Raji (cell line): ENCODE results near the gene ERBB2.

ENCODE experiments used
- POLR2A ChIP-seq: IDR thresholded peaks from 2 replicates; pipeline ENCODE4 v1.6.1; 2011; ENCODE audit warnings: low read depth, low read length, control low read depth; ENCODE audit not compliant: insufficient read depth

ERBB2 gene

DNA sequence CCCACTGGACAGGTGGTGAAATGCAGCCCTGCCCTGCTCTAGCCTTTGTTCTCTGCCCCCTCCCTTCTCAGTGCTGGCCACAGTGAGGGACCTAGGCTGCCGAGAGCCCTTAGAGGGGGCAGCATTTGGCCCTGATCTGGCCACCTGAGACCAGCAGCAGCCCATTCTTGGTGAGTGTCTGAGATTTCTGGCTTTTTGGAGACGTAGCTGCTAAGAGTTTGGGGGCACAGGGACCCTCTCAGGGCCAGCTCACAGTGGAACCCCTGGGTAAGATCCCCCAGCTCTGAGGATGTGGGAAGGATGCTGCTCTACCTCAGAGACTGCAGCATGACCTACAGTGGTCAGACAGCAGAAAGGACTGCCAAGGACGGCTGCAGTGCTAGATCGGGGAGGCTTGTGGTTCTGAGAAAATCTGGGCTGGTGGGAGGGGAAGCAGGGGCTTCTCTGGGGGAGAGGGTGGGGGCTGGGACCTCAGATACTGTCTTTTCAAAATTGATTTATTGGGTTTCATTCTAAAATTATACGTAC lies 51.2 kb downstream of the ERBB2 start:
- TF ChIP-seq POLR2A: no peak

DNA sequence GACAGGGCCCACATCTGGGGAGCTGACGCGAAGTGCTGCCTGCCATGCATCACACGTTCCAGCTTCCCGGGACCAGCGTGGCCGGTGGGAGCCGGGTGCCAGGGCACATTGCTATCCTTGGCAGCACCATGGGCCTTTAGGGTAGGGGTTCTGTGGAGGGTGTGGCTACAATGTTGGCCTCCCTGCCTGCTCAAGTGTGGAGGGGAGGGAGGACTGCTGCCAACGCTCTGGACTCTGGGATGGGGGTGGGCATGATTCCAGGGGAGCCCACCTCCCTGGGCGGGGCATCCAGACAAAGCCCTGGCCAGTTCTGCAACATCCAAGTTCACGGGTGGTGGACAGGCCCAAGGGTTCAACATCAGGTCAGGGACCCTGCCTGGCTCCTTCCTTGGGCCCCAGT lies 51.8 kb downstream of the ERBB2 start:
- TF ChIP-seq POLR2A: no peak

DNA sequence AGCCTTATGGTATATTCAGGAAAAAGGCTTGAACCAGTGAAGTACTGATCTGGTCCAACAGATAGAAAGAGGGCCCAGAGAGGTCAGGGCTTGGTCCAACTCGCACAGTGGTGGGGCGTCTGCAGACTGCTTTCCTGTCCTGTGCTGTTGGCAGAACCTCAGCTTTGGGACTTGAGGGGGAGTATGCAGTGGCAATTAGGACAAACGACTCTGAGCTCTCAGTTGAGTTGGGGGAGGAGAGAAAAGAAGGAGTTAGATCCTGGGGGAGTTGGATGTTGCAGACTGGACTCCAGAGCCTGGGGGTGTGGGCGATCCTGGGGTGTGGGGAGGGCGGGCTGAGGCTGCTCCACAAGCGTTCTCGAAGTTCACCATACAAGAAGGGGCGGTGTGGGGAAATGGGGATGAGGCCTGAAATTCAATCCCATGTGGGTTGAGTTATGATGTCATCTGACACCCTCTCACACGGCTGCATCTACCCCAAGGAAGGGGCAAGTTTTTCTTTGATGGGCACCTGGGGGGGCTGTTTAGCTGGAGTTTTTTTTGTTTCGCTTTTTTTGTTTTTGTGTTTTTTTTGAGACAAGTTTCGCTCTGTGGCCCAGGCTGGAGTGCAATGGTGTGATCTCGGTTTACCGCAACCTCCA lies 52.5 kb downstream of the ERBB2 start:
- TF ChIP-seq POLR2A: no peak

DNA sequence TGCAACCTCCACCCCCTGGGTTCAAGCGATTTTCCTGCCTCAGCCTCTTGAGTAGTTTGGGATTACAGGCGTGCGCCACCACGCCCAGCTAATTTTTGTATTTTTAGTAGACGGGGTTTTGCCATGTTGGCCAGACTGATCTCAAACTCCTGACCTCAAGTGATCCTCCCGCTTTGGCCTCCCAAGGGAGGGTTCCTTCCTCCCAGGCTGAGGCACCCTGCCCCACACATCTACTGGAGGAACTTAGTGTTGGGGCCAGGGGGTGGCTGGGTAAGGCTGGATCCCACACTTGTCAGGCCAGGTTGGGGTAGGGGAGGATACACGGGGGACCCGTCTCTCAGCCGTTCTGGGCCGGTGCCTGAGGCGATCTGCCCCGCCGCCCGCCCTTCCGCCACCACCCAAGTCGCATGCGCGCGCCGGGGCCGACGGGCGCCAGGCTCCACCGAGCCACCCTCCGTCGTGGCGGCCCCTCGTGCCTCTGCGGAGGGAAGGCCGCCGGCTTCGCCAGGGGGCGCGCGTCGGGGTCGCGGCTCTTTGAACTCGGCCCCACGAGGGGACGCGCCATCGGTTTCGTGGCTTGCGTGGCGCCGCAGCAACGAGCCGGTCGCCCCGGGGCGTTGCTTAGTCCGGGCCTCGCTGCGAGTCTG lies 53.8 kb downstream of the ERBB2 start:
- 0 out of 2 replicates have a peak, but pooled peaks have one; percentile 24 for TF ChIP-seq POLR2A

DNA sequence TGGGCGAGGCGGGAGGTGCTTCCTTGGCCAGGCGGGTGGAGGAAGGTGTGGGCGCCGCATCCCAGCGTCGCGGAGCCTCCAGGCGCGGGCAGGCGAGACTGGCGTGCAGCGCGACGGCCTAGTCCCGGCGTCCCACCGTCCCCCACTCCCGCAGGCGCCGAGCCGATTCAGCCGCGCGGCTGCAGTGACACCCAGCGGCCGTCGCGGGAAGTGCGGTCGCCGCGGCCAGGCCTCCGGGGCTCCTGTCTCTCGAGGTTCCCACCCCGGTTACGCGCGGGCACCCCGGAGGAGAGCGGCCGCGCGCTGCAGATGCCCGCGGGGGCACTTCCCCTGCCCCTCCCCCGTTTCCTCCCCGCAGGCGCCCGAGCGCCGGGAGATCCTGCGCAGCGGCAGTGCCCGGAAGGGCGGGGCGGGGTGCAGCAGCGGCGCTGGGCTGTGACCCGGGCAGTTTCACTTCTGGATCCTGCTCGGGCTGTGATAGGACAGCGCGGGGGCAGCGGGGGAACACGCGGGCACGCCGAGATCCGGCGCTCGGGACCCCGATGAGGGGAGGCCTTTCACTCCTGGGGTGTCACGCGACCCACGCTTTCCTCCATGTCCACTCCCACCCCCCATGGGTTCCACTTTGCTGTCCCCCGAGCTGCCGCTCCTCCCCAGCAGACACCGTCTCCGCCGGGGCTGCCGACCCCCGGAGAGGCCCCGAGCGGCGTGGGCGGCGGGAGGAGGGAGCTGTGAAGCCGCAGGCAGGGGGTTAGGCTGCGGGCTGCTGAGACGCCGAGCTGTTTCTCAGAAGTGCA lies 54.5 kb downstream of the ERBB2 start:
- TF ChIP-seq POLR2A: peak; percentile 63

DNA sequence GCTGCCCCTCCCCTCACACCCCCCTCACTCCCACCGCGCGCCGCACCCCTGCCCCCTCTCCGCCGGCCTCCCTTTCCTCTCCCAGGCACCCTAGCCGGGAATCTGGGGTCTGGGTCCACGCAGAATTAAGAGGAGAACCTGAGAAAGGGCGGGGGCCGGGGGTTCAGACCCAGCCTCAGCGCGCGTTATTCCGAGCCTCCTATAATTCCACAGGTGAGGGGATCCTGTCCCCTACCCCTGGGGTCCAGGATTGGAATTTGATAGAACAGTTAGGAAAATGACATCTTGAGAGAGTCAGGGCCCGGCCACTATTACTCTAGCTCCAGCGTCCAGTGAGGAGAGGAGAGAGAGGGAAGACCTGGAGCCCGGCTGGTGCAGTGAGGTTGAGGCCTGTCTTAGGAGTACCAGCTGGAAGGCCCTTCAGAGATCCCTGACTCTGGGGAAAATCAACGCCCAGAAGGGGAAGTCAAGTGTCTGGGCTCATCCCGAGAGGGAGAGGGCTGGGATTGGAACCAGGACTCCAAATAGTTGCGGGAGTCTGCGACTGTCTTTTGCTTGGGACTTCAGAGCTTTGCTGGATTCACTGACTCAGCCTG lies 55.2 kb downstream of the ERBB2 start:
- no peak for TF ChIP-seq POLR2A

DNA sequence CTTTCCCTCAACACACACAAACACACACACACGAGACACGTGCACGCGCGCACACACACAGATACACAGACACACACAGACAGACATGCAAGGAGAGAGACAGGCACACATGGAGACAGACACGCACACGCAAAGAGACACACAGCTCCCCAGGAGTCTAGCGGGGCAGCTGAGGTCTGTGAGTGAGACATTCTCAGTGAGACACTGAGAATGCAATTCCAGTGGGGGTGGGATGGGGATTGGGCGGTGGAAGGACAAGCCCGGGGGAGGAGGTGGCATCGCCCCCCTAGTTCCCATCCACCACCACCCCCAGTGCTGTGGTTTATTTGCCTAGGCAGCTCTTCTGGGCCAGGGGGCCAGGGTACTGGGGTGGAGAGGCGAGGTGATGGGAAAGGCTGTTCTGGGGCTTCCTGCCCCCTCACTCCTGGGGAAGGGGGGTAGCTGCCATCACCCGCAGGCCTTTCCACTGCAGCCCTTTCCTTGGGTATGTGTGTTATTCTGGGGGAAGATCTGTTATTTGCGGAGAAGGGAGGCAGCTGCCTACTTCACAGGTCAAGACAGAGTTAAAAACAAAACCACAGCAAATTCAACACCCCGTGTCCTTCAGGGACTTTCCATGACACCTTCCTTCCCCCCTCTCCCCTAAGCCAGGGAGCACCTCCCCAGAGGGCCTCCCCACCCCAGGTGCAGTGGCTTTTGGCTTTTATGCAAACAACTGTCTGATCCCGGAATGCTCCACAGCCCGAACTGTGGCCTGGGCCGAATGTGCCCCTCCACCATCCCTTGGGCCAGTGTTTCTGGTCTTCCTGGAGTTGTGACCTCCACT lies 55.9 kb downstream of the ERBB2 start:
- peak; percentile 63 for TF ChIP-seq POLR2A

DNA sequence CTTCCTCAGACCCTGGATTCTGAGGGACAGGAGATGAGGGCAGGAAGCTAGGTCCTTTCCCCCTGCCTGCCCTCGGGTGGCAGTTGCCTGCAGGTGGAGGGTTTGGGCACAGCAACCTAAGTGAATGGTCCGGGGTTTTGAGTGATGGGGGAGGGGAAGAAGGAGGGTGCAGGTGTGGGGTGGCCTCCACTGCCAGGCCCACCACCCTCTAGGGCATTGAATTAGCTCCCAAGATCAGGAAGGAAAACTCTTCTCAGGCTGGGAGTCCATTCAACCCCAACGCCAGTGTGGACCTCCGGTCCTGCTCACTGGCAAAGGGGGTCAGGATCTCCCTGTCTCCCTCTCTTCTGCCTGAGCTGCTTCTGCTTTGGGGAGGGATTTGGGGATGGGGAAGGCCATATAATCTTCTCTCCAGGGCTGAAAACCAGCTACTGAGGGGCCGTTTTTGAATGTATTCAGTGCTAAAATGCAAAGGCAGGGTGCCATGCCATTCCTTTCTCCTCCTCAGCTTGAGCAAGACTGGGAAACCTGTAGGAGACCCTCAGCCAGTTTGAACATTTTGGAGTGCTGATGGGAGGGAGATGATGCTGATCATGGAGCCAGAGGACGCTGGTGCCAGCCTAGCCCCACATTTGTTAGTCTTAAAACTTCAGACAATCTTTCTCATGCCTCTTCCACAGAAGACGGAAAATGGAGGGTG lies 56.7 kb downstream of the ERBB2 start:
- TF ChIP-seq POLR2A: peak; percentile 15; the same call in 1 of the 2 replicates

DNA sequence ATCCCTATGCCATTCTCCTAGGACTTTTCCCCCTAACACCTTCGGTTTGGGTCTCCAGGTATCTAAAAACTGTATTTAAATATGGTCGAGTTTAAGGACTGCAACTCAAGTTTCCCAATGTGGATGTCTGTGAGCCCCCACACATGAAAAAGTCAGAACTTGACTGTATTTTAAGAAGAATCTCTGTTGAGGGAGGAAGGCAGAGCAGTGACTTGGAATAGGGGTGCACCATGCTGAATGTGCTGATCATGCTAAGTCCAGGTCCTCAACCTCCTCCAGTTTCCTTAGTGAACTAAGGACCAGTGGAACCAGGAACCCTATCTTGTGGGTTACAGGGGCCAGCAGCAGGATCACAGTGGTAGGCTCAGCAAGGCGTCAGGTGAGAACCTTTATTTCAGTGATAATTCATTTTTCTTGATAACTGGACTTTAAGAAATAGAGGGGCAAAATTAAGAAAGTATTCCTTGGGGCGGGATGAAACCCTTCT lies 57.4 kb downstream of the ERBB2 start:
- TF ChIP-seq POLR2A: no peak

DNA sequence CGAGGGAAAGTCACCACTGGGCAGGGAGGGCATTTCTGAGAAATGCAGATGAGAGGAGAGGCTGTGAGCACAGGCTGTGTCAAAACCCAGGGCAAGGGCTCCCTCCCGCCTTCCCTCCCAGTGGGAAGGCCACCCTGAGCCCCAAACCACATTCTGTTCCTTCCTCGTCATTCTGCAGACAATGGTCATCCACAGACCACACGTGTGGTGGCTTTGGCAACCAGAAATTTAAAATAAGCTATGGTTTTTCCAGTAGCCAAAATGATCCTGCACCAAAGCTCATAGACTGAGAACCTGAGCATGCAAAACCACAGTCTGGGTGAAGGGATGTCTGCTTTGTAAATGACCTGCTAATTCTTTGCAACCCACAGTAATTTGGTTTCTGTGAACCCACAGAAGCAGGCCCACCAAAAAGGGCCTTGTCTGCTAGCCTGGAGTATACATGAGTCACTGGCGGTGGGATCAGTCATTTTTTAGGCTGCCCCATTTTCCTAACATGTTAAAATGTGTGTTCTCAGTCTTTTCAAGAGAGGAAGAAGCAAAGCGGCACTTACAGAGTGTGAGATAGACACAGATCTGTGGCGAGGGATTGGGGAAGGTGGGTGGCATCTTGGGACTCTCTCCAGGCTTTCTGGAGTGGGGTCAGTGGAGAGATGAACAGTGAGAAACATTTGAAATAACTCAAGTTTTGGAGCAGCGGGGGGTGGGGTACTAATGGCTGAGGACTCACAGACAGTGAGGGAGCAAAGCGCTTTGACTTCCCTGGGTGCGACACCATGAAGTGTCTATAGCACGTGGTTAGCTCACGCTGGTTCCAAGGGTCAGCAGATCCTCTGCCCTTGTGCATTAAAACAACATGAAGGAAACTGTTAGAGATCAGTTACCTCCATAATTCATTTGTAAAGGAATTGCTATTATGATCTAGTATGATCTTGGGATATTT lies 58.3 kb downstream of the ERBB2 start:
- TF ChIP-seq POLR2A: peak; percentile 41

DNA sequence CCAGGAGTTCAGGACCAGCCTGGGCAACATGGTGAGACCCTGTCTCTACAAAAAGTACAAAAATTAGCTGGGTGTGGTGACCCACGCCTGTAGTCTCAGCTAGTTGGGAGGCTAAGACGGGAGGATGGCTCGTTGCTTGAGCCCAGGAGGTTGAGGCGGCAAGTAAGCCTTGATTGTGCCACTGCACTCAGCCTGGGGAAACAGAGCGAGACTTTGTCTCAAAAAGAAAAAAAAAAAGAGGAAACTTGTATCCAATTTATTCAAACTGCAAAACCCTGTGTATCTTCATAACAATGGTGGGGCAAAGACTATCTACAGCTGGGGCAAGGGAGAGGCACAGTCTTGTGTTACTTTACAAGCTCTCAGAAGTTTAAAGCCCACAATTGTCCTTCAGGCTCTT lies 59.3 kb downstream of the ERBB2 start:
- peak; percentile 14; the same call in 1 of the 2 replicates for TF ChIP-seq POLR2A

DNA sequence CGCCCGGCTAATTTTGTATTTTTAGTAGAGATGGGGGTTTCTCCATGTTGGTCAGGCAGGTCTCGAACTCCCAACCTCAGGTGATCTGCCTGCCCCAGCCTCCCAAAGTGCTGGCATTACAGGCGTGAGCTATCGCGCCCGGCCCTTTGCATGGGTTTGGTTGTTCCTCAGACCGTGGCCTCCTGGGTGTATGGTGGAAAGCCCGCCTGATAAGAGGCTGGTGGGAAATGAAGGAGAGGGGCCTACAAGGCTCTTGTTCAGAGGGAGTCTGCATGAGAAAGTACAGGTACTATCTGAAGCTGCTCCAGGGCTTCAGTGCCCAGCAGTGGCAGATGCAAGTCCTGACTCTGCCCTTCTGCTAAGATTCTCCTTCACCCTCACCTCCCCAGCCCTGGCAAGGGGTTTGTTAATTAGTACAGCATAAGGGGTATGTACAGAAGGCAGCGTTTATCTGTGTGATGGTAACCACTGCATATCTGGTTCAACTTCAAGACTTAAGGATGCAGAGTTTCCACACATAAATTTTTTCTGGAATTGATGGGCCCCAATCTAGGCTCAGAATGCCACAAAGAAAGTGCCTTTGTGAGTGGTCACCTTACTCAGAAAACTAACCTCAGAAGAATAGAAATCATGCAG lies 62.1 kb downstream of the ERBB2 start:
- no peak for TF ChIP-seq POLR2A
